ENCODE results near the gene EXOG. TPM values are rescaled to one million over a fixed set of nuclear protein-coding genes. Genes with fewer than 3 reads are reported as not detected.

Gene EXOG
- total RNA-seq, 1 donor from 2014 or later, result 16.5 TPM

DNA sequence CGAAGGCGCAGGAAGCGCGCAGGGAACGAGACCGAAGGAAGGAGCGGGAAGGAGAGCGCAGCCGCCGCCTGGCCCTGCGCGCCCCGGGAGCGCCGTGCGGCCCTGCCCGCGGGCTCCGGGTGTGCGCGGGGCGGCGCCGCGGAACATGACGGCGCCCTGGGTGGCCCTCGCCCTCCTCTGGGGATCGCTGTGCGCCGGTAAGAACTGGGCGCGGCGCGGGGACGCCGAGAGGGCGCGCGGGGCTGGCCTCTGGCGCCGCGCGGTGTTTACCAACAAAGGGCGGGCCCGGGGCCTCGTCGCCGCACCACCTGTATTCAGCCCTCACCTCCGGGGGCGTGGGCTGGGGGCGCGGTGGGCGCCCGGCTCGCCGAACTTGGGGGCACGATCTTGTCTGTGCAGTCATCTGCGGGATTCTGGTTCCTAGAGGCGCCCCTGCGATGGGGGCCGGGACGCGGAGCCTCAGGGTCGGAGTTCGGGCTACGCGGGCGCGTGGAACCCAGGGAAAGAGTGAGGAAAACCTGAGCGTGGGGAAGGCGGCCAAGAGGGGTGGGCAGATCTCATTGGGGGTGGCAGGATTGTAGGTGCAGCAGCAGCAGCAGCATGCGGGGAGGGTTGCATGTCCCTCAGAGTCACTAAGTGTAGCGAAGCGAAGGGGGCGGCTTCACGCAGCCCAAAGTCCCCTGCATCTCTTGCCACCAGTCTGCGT, 41.8 kb upstream of the EXOG start:
- TF ChIP-seq, protein P1, sequence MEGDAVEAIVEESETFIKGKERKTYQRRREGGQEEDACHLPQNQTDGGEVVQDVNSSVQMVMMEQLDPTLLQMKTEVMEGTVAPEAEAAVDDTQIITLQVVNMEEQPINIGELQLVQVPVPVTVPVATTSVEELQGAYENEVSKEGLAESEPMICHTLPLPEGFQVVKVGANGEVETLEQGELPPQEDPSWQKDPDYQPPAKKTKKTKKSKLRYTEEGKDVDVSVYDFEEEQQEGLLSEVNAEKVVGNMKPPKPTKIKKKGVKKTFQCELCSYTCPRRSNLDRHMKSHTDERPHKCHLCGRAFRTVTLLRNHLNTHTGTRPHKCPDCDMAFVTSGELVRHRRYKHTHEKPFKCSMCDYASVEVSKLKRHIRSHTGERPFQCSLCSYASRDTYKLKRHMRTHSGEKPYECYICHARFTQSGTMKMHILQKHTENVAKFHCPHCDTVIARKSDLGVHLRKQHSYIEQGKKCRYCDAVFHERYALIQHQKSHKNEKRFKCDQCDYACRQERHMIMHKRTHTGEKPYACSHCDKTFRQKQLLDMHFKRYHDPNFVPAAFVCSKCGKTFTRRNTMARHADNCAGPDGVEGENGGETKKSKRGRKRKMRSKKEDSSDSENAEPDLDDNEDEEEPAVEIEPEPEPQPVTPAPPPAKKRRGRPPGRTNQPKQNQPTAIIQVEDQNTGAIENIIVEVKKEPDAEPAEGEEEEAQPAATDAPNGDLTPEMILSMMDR (IDR thresholded peaks at IDR 0.05), result no peak
- H3K27me3 Mint-ChIP-seq (ENCODE audit: low read depth), result no peaks in the 10 kb centered on the region
- no peak for DNase-seq (ENCODE audit: low spot score)
- H3K9me3 Mint-ChIP-seq (ENCODE audit: low read depth), result peaks cover 5% of the 10 kb centered on the region
- H3K36me3 Mint-ChIP-seq (ENCODE audit: low read depth), result no peaks in the 10 kb centered on the region
- peak overlapping the region; percentile 83 for H3K27ac Mint-ChIP-seq (ENCODE audit: unreplicated experiment)
- peaks cover 20% of the 10 kb centered on the region for H3K4me1 Mint-ChIP-seq (ENCODE audit: low read depth)
- H3K4me3 Mint-ChIP-seq (ENCODE audit: unreplicated experiment), result peak overlapping the region; percentile 97

DNA sequence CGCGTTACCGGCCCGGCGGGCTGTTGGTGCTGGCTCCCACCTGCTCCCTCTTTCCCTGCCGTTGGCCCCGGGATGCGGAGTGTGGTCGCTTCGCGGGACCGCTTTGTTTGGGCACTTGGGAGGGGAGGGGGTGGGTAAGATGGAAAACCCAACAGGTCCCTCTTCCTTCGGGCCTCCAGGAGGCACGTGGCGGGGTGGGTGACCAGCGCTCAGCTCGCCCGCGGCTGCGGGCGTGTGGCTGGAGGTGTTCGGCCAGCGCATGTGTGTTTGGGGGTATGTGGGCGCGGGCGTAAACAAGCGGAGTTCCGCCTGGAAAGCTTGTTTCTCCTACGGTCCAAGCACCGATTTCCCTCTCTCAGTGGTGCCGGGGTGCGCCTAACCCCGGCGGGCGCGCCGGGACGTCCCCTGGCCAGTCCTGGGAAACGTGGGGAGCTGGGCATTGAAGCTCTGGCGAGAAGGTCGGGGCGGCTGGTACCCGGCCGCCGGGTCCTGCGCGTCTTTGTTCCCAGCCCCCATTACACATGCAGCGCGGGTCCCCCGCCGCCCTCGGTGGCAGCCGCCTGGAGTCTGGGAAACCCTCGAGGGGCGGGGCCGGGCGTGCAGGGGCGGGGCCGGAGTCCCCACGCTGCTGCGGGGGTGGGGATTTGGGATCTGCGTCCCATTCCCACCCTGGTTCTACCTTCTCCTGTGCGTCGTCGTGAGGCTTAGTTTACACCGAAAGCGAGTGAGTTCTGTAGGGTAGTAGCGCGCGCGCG, 41.1 kb upstream of the EXOG start:
- no peaks in the 10 kb centered on the region for H3K27me3 Mint-ChIP-seq (ENCODE audit: low read depth)
- no peak overlapping the region for H3K27ac Mint-ChIP-seq (ENCODE audit: unreplicated experiment)
- peaks cover 26% of the 10 kb centered on the region for H3K4me1 Mint-ChIP-seq (ENCODE audit: low read depth)
- H3K9me3 Mint-ChIP-seq (ENCODE audit: low read depth), result peaks cover 5% of the 10 kb centered on the region
- H3K4me3 Mint-ChIP-seq (ENCODE audit: unreplicated experiment), result peak overlapping the region; percentile 97
- TF ChIP-seq, protein P1 (IDR thresholded peaks at IDR 0.05), result no peak
- H3K36me3 Mint-ChIP-seq (ENCODE audit: low read depth), result no peaks in the 10 kb centered on the region
- DNase-seq (ENCODE audit: low spot score), result peak; percentile 77

DNA sequence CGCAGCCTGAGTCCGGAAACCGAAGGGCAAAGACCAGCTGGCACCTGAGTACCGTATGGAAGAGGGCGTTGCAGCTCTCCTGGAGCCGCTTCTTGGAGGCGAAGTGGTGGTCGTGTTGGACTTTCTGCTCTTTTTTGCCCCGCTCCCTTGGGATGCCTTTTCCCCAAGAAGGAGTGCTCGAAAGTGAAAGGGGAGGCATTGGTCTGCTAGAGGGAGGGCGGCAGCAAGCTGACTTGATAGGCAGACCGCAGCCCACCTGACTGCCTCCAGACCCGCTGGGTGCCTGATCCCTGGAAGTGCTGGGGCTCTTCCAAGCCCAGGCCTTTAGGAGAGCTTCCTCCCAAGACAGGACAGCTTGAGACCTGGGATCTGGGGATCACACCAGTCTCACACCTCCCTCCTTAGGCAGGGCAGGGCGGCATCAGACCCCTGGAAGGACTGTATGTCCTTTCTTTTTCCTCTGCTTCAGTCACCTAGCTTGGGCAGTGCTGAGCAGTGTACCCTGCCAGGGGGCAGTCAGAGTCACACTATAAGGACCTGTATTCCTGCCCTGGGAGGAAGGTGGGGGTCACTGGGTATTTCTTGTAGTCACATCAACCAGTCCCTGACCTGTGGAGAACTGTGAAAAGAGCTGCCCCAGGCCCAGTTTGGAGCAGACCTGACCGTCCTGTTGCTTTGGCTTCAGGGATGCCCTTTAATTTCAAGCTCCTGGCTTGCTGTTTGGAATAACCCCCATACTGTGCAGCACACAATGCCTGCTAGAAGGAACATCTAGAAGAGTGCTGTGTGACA, 40.3 kb upstream of the EXOG start:
- peak overlapping the region; percentile 27 for H3K27ac Mint-ChIP-seq (ENCODE audit: unreplicated experiment)
- H3K4me3 Mint-ChIP-seq (ENCODE audit: unreplicated experiment), result peak overlapping the region; percentile 97
- H3K4me1 Mint-ChIP-seq (ENCODE audit: low read depth), result peaks cover 34% of the 10 kb centered on the region

DNA sequence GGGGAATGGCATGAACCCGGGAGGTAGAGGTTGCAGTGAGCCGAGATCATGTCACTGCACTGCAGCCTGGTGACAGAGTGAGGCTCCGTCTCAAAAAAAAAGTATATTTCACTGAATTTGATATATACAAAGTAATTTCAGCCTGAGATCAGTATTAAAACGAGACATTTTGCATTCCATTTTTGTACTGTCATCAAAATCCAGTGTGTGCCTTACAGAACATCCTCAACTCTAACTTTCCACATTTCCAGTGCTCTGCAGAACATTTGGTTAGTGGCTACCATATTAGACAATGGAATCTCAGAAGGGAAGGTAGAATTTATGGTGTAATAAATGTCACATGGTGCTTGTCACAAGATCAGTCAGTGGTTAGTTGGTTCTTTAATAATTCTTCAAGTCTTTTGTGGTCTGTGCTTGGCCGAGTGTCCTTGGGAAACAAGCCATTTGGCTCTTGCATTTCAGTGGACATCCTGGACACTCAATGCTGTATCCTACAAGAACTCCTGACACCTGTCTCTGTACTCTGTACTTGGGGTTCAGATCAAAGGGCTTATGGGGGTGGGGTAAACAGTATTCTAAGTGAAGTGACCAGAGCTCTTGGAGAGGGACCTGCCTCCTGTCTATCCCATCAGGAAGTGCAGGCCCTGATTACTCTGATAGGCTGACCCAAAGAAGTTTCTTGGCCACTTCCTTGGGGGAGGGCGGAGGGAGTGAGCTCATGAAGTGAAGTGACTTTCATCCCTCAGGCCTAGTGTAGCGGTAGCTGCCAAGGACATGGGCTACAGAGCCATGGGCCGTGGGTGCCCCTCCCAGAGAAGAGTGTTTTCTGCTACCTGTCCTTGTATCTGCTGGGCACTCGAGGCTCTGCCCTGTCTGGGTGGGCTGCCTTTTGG, 38.8 kb upstream of the EXOG start:
- no peak overlapping the region for H3K27ac Mint-ChIP-seq (ENCODE audit: unreplicated experiment)
- no peaks in the 10 kb centered on the region for H3K27me3 Mint-ChIP-seq (ENCODE audit: low read depth)
- H3K36me3 Mint-ChIP-seq (ENCODE audit: low read depth), result no peaks in the 10 kb centered on the region
- H3K9me3 Mint-ChIP-seq (ENCODE audit: low read depth), result no peaks in the 10 kb centered on the region
- TF ChIP-seq, protein P1 (IDR thresholded peaks at IDR 0.05), result no peak
- DNase-seq (ENCODE audit: low spot score), result no peak
- H3K4me1 Mint-ChIP-seq (ENCODE audit: low read depth), result peaks cover 34% of the 10 kb centered on the region
- H3K4me3 Mint-ChIP-seq (ENCODE audit: unreplicated experiment), result no peak overlapping the region

More for the DNA sequence above, 40.3 kb upstream of the EXOG start:
- peak; percentile 84 for DNase-seq (ENCODE audit: low spot score)
- Mint-ChIP-seq H3K36me3 (ENCODE audit: low read depth) (no peaks in the 10 kb centered on the region), H3K9me3 (ENCODE audit: low read depth) (peaks cover 2% of the 10 kb centered on the region), H3K27me3 (ENCODE audit: low read depth) (no peaks in the 10 kb centered on the region)
- TF ChIP-seq, protein P1 (IDR thresholded peaks at IDR 0.05), result no peak

Measured in chondrocyte (in vitro differentiated cells).